PC-9 (cell line): ENCODE data around the gene FLT3. TPM values are rescaled to one million over a fixed set of nuclear protein-coding genes. Genes with fewer than 3 reads are reported as not detected.

Source experiments
- BruUV-seq: library from RNA; stranded (reverse); fragments of 400-500 nt; replicated peaks from 2 replicates; lab custom pipeline; 2021; lab: Mats Ljungman, UMichigan
- CTCF ChIA-PET: fragments of 300-600 bp; sonication (Branson Sonifier 250); formaldehyde crosslinking; loops from one replicate; lab custom pipeline; 2022; ENCODE audit warnings: antibody characterized with exemption; lab: Charles Lee
- POLR2A ChIA-PET: fragments of 300-600 bp; sonication (Branson Sonifier 250); formaldehyde crosslinking; loops from one replicate; lab custom pipeline; 2022; ENCODE audit warnings: antibody characterized with exemption; ENCODE audit not compliant: unreplicated experiment; lab: Charles Lee
- DNase-seq, 2 experiments: peaks; one replicate each; pipeline versions ENCODE4 v3.0.0 to v3.0.0-alpha.2; 2015 to 2022; ENCODE audit warnings: mixed read lengths in 1 of 2
- H2AFZ ChIP-seq: fragments of 200-600 bp; sonication (generic); 2 replicates; pipeline ENCODE4 v1.8.1; 2017; ENCODE audit warnings: antibody characterized with exemption
- H3F3A ChIP-seq: fragments of 200-600 bp; sonication (generic); 2 replicates; pipeline ENCODE4 v1.8.1; 2017; ENCODE audit warnings: antibody characterized with exemption, mild to moderate bottlenecking, low read depth; ENCODE audit not compliant: insufficient read depth
- H3K27ac ChIP-seq: fragments of 200-600 bp; sonication (generic); 2 replicates; pipeline ENCODE4 v1.6.1; 2016; ENCODE audit warnings: mixed run types
- H3K27me3 ChIP-seq: fragments of 200-600 bp; sonication (generic); 2 replicates; pipeline ENCODE4 v1.6.1; 2016; ENCODE audit warnings: low read depth, mixed run types; ENCODE audit not compliant: insufficient read depth
- H3K36me3 ChIP-seq: fragments of 200-600 bp; sonication (generic); 2 replicates; pipeline ENCODE4 v1.6.1; 2016; ENCODE audit warnings: low read depth, mixed run types
- H3K4me1 ChIP-seq: fragments of 200-600 bp; sonication (generic); replicated peaks from 2 replicates; pipeline ENCODE4 v1.6.1; 2016; ENCODE audit warnings: mixed run types; ENCODE audit not compliant: insufficient read depth
- H3K4me2 ChIP-seq: fragments of 200-600 bp; sonication (generic); 2 replicates; pipeline ENCODE4 v1.6.1; 2017; ENCODE audit warnings: mixed run types
- H3K4me3 ChIP-seq: fragments of 200-600 bp; sonication (generic); 2 replicates; pipeline ENCODE4 v1.6.1; 2016; ENCODE audit warnings: mixed run types
- H3K79me2 ChIP-seq: fragments of 200-600 bp; sonication (generic); 2 replicates; pipeline ENCODE4 v1.6.1; 2017; ENCODE audit warnings: low read depth, mixed run types
- H3K9me2 ChIP-seq: fragments of 200-600 bp; sonication (generic); 2 replicates; pipeline ENCODE4 v1.8.1; 2017; ENCODE audit warnings: mild to moderate bottlenecking; ENCODE audit not compliant: insufficient read depth
- H3K9me3 ChIP-seq: fragments of 200-600 bp; sonication (generic); 2 replicates; pipeline ENCODE4 v1.8.1; 2016; ENCODE audit warnings: low read depth; ENCODE audit not compliant: insufficient read depth
- H4K20me1 ChIP-seq: fragments of 200-600 bp; sonication (generic); 2 replicates; pipeline ENCODE4 v1.8.1; 2017; ENCODE audit not compliant: insufficient read depth
- CTCF ChIP-seq: fragments of 200-600 bp; sonication (generic); conservative IDR thresholded peaks from 2 replicates; pipeline ENCODE4 v1.6.1; 2017; ENCODE audit warnings: mixed run types, antibody characterized with exemption, mild to moderate bottlenecking, moderate library complexity
- EZH2 ChIP-seq: fragments of 200-600 bp; sonication (generic); IDR thresholded peaks from 2 replicates; pipeline ENCODE4 v1.8.0; 2017; ENCODE audit warnings: antibody characterized with exemption, low read depth
- intact Hi-C: fragments of 100-400 bp; cut with micrococcal nuclease; formaldehyde crosslinking; loops from one replicate; pipeline ENCODE4 v1.10.0; 2022; ENCODE audit not compliant: unreplicated experiment
- total RNA-seq: library from RNA; stranded (reverse); gene quantifications from 2 replicates; pipeline ENCODE4 v1.2.3, GENCODE V29; 2021

FLT3 gene
- total RNA-seq, 1 experiment from 2014 or later, result not detected

GRCh38 chr13:28099396-28100149 is 803 bp downstream of the FLT3 start:
- H3K4me3 ChIP-seq, result no peak overlapping the region
- intact Hi-C loops, result no loop called here
- H3K27me3 ChIP-seq, result peaks cover 80% of the 10 kb centered on the region
- POLR2A ChIA-PET, result no interaction called here
- no peaks in the 10 kb centered on the region for H4K20me1 ChIP-seq
- no peaks in the 10 kb centered on the region for H3F3A ChIP-seq
- H3K9me2 ChIP-seq, result no peaks in the 10 kb centered on the region
- BruUV-seq, result no TSS peak
- H3K36me3 ChIP-seq, result no peaks in the 10 kb centered on the region
- no peaks in the 10 kb centered on the region for H3K79me2 ChIP-seq
- H3K4me2 ChIP-seq, result no peak overlapping the region
- H3K9me3 ChIP-seq, result no peaks in the 10 kb centered on the region
- CTCF ChIA-PET, result no interaction called here
- H3K27ac ChIP-seq, result no peak overlapping the region
- TF ChIP-seq EZH2, result no peak
- TF ChIP-seq CTCF, result no peak
- no peak overlapping the region for H2AFZ ChIP-seq
- no peak for DNase-seq
- H3K4me1 ChIP-seq, result no peaks in the 10 kb centered on the region

GRCh38 chr13:28097503-28097902 is 2.9 kb downstream of the FLT3 start:
- Histone ChIP-seq H3K4me3 (no peak overlapping the region), H4K20me1 (no peaks in the 10 kb centered on the region), H2AFZ (no peak overlapping the region; the same call in 1 of the 2 replicates), H3K27ac (no peak overlapping the region), H3K9me2 (no peaks in the 10 kb centered on the region), H3K36me3 (no peaks in the 10 kb centered on the region), H3K79me2 (no peaks in the 10 kb centered on the region), H3K4me2 (no peak overlapping the region), H3F3A (no peaks in the 10 kb centered on the region), H3K9me3 (no peaks in the 10 kb centered on the region), H3K27me3 (peaks cover 76% of the 10 kb centered on the region), H3K4me1 (no peaks in the 10 kb centered on the region)
- TF ChIP-seq CTCF (no peak), EZH2 (no peak)
- POLR2A ChIA-PET, result no interaction called here
- CTCF ChIA-PET, result no interaction called here
- DNase-seq, result no peak
- intact Hi-C loops, result no loop called here
- BruUV-seq, result no TSS peak

GRCh38 chr13:28094306-28094705 is 6.1 kb downstream of the FLT3 start:
- no peak overlapping the region for H3K27ac ChIP-seq
- H3K9me3 ChIP-seq, result no peaks in the 10 kb centered on the region
- no peaks in the 10 kb centered on the region for H3K9me2 ChIP-seq
- H4K20me1 ChIP-seq, result no peaks in the 10 kb centered on the region
- DNase-seq, result no peak
- H3K4me1 ChIP-seq, result no peaks in the 10 kb centered on the region
- H3K4me3 ChIP-seq, result no peak overlapping the region
- CTCF ChIA-PET, result no interaction called here
- H3K36me3 ChIP-seq, result no peaks in the 10 kb centered on the region
- peaks cover 66% of the 10 kb centered on the region for H3K27me3 ChIP-seq
- BruUV-seq, result no TSS peak
- POLR2A ChIA-PET, result no interaction called here
- intact Hi-C loops, result no loop called here
- H3F3A ChIP-seq, result no peaks in the 10 kb centered on the region
- no peak for TF ChIP-seq EZH2
- TF ChIP-seq CTCF, result no peak
- no peak overlapping the region for H2AFZ ChIP-seq
- H3K79me2 ChIP-seq, result no peaks in the 10 kb centered on the region
- no peak overlapping the region for H3K4me2 ChIP-seq
